Right ventricle myocardium superior (tissue), 1 donor: Measurements from ENCODE around the gene SSRP1. TPM values are rescaled to one million over a fixed set of nuclear protein-coding genes. Genes with fewer than 3 reads are reported as not detected.
A peak's percentile ranks its signal among the peaks of the same experiment; 100 is the strongest.

Source experiments
- ATAC-seq: fragments of 200-7000 bp; cut with Tn5 transposase; one replicate; pipeline ENCODE4 v1.9.1; 2020; ENCODE audit warnings: mild to moderate bottlenecking; ENCODE audit not compliant: poor library complexity
- DNase-seq: peaks from one replicate; pipeline ENCODE4 v3.0.0-alpha.2; 2020
- intact Hi-C: fragments of 100-400 bp; cut with DNase I; formaldehyde crosslinking; loops from one replicate; pipeline ENCODE4 v1.11.2; 2022
- total RNA-seq: library from RNA; stranded (reverse); fragmentation: NEBNext Ultra II Directional; extraction: Animal tissue kit (Norgen Biotek cat#: 25700); gene quantifications from one replicate; pipeline ENCODE4 v1.2.1, GENCODE V29; 2021
- donor health status: DM: no; HTN: yes; CAD: no; lungs with severe emphysema.

SSRP1 gene
- total RNA-seq, 1 donor from 2014 or later = 36.3 TPM

DNA sequence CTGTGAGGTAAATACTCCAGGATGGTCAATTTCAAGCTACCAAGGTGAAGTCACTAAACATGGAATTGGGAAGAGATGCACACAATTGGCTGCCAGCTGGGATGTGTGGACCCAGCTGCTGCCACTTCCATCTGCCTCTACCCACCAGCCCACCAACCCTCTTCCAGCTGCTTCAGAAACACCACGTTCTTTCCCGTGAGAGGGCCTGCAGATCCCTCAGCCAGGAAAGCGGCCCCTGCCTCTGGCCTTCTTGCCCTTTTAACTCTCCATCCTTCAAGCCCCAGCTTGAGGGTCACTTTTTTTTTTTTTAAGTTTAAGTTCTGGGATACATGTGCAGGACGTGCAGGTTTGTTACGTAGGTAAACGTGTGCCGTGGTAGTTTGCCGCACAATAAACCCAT is 25.3 kb upstream of the SSRP1 start:
- intact Hi-C loops = no loop called here
- no peak for DNase-seq
- no peak for ATAC-seq

DNA sequence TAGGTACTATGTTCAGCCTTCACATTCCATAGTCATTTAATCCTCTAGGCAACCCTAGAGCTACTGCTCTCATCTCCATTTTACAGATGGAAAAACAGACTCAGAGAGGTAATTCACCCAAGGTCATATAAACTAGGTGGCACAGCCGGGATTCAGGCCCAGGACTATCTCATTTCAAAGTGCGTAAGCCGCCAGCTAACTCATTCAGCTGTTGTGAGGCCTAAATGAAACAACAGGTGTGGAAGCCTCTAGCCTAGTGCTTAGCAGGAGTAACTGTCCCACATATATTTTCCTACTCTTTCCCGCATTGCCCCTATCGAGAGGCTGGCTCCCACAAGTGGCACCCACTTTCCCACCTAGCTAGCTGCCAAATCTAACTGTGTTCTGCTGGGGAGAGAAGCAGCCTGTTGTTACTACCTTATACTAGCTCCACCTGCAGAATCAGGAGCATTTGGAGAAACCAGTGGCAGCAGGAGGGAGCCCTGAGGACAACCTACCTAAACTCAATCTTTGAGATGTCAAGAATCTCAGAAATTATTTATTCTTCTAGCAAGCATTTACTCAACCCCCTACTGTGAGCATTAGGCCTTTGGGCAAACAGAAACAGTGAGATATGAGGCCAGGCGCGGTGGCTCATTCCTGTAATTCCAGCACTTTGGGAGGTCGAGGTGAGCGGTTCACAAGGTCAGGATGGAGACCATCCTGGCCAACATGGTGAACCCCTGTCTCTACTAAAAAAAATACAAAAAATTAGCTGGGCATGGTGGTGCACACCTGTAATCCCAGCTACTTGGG is 24.4 kb upstream of the SSRP1 start:
- DNase-seq = no peak
- intact Hi-C loops = no loop called here
- no peak for ATAC-seq

GRCh38 chr11:57359396-57359795 is 23.7 kb upstream of the SSRP1 start:
- ATAC-seq = no peak

DNA sequence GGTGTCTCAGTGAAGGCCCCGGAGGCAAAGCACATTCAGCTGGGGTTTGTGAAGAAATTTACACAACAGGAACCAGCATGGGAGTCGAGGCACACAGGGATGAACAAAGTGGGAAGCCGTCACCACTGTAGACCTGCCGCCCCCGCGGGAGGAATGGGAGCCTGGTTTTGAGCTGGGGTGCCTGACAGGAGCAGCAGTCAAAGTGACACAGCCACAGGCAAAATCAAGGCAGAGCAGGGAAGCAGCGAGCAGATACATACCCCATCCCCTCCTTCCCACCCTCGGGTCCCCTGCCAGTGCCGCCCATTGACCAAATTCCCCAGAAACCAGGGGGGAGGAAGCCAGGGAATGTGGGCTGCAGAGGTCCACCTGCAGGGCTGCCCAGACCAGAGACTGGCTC is 23.3 kb upstream of the SSRP1 start:
- intact Hi-C loops = no loop called here
- no peak for ATAC-seq
- DNase-seq = no peak

More at GRCh38 chr11:57359396-57359795, 23.7 kb upstream of the SSRP1 start:
- intact Hi-C loops = no loop called here
- DNase-seq = no peak

DNA sequence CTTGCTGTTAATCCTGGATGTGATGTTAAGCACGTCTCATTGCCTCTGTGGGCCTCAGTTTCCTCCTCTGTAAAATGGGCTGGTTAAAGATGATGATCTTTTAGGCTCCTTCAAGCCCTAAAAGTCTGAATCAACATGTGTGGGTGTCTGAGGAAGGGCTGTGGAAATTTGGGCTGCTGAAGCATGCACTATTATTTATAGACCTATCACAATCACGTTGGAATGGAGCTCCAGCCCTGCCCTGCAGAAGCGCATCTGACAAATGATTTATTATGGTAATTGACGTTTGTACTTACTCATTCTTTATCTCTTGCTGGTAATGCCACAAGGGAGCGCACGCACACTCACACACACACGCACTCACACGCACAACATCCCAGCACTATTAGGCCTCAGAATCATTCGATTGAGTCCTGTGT is 22.9 kb upstream of the SSRP1 start:
- intact Hi-C loops = no loop called here
- no peak for ATAC-seq
- no peak for DNase-seq

DNA sequence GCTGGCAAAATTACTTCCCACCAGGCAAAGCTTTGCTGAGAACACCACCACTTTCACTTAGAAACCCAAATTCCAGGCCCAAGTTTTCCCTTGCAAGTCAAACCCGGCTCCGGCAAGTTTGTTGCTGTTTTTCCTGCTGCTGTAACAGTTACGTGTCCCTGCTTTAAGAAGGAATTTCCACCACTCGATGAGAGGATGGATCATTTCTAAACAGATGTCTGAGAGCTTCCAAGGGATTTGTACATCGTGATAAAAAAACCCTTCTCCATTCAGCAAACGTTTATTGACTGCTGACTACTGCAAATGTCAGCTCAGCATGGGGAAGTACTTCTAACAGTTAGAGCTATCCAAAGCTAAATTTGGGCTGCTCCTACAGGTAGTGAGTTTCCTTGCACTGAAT is 22.2 kb upstream of the SSRP1 start:
- DNase-seq (no peak), ATAC-seq (no peak)
- intact Hi-C loops = no loop called here

- DNase-seq (no peak), ATAC-seq (no peak)
- intact Hi-C loops = no loop called here
These were observed 21.6 kb upstream of the SSRP1 start for GRCh38 chr11:57357310-57357709.

DNA sequence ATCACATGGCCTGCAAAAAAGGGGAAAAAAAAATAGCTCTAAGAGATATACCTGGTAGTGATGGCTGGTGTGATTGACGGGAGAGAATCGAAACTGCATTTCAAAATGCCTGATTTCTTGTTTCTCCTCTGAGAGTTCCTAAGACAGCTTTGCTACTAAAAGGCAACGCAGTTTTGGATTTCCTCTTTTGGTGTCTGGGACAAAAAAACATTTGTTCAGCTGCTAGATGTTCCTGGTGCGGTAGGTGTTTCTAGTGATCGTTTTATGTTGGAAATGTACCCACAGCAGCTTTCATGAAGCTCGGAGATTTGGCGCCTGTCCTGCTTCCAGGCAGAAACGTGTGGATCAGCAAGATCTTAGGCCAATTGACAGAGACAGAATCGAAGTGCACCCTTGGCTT is 20.6 kb upstream of the SSRP1 start:
- ATAC-seq (no peak), DNase-seq (no peak)
- intact Hi-C loops = no loop called here

DNA sequence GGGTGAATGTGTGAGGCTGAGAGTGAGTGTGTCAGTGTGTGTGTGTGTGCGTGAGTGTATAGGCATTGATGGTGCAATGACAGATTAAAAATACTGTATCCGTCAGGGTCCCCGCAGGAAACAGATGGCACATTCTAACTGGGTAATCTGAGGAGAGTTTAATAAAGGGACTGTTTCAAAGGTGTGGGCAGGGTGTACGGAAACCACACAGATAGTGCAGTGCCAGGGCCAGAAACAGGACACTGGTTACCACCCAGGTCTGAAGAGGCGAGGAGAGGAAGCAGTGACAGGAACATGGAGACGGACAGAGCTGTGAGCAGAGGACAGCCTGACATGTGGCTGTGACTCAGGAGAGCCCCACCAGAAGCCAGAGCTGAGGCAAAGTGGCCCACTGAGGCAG is 19.0 kb upstream of the SSRP1 start:
- ATAC-seq = no peak
- intact Hi-C loops = loop anchor here (5.0 kb wide), 1 partner anchor 512 kb away; no protein-coding TSS in a partner anchor
- no peak for DNase-seq

GRCh38 chr11:57353852-57354251 is 18.2 kb upstream of the SSRP1 start:
- ATAC-seq (no peak), DNase-seq (no peak)
- intact Hi-C loops = loop anchor here (5.0 kb wide), 1 partner anchor 512 kb away; no protein-coding TSS in a partner anchor

- ATAC-seq (no peak), DNase-seq (no peak)
- intact Hi-C loops = loop anchor here (5.0 kb wide), 1 partner anchor 511 kb away; no protein-coding TSS in a partner anchor
These were observed 17.8 kb upstream of the SSRP1 start for GRCh38 chr11:57353446-57353845.

DNA sequence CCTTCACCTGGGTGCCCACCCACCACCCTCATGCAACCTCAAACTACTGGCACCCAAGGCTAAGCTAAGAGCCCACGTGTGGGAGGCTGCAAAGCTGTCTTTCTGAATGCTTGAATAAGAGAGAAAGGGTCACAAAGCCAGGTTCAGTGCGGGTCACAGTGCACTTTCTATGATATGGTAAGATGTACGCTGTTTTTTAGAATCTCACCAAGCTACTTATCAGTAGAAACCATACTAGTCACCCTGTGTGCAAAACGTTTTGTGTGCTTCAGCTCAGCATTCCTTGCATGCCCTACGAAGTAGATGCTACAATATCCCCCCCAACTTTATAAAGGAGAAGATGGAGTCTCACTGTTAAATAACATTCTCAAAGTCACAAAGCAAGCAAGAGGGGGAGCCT is 17.3 kb upstream of the SSRP1 start:
- DNase-seq (no peak), ATAC-seq (no peak)
- intact Hi-C loops = loop anchor here (5.0 kb wide), 1 partner anchor 511 kb away; no protein-coding TSS in a partner anchor

- ATAC-seq (peak; percentile 77), DNase-seq (peak; percentile 83)
- intact Hi-C loops = loop anchor here (5.0 to 10.0 kb wide), 3 partner anchors 175 to 507 kb away; no protein-coding TSS in a partner anchor
These were observed 14.0 kb upstream of the SSRP1 start for GRCh38 chr11:57349491-57350274.

DNA sequence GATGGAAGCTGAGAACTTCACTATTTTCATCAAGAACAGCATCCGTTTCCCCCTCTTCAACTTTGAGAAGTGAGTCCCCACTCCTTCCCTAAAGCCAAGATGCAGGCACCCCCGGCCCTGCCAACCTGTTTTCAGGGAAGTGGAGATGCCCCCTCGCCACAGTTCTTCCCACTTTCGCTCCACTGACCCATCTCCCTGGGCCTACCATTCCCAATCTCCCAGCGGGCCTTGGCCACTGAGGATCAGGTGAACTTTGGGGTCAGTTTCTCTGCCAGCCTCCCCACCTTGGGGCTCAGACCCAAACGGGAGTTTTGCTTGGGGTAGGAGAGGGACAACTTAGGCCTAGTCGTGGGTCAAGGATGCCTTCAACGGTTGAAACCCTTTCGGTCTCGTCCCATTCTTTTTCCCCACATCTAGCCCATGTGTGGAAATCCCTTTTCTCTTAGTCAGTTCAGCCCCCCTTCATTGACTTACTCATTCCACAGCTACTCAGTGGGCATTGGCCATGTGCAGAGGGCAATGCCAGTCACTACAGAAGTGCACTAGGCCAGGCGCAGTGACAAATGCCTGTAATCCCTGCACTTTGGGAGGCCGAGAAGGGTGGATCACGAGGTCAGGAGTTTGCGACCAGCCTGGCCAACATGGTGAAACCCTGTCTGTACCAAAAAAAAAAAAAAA is 13.1 kb upstream of the SSRP1 start:
- ATAC-seq (no peak), DNase-seq (no peak)
- intact Hi-C loops = loop anchor here (5.0 to 10.0 kb wide), 2 partner anchors 176 to 294 kb away; no protein-coding TSS in a partner anchor

DNA sequence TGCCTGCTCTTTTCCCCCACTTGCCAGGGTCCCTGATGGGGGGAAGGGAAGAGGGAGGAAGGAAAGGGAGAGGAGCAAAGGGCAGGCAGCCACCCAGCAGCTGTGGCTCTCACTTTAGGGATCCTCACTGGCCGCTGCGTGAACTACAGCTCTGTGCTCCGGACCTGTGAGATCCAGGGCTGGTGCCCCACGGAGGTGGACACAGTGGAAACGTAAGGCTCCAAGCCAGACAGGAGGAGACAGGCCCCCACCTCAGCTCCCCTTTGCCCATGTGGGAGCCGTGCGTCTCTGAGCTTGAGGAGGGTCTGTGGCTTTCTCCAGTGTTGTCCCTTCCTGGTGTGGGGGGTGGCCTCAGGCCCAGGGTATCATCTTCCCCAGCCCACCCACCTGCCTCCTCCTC is 12.4 kb upstream of the SSRP1 start:
- no peak for DNase-seq
- no peak for ATAC-seq
- intact Hi-C loops = loop anchor here (5.0 to 10.0 kb wide), 2 partner anchors 177 to 294 kb away; no protein-coding TSS in a partner anchor

DNA sequence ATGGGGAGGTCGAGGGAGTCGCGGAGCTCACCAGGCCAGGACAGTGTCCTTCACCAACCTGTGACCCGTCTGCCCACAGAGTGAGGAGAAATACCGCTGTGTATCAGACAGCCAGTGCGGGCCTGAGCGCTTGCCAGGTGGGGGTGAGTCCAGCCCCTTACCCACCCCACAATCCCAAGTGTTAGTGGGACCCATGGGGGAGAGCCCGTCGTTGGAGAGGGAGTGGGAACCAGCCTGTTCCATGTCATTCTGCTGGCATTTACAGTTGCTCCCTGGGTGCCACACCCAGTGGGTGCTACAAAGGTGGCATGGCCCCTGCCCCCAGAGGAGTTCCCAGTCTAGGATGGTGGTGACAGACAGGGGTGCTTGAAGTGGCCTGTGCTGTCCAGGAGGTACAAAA is 11.6 kb upstream of the SSRP1 start:
- intact Hi-C loops = loop anchor here (5.0 to 10.0 kb wide), 2 partner anchors 177 to 295 kb away; no protein-coding TSS in a partner anchor
- no peak for ATAC-seq

GRCh38 chr11:57345555-57346211 is 10.0 kb upstream of the SSRP1 start:
- DNase-seq (peak; percentile 64), ATAC-seq (peak; percentile 89)
- intact Hi-C loops = loop anchor here (5.0 to 10.0 kb wide), 2 partner anchors 179 to 297 kb away; no protein-coding TSS in a partner anchor

More for the DNA sequence above, 11.6 kb upstream of the SSRP1 start:
- no peak for DNase-seq

DNA sequence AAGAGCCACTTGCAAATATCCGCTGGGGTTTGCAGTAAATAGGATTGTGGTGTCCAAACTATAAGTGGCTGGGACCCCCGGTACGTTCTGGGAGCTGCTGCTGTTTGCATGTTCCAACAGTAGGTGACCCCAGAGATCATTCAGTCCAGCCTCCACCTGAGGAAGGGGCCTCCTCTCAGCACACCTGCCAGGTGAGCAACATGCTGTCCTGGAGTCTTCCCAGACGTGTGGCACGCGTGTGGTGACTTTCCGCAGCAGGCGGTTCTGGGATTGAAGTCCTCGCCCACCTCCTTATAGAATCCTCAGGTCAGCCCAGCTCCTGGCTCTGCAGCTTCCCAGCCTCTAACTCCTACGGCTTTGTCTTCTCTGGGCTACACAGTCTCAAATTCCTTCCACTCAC is 9.1 kb upstream of the SSRP1 start:
- DNase-seq = no peak
- ATAC-seq = no peak
- intact Hi-C loops = loop anchor here (5.0 to 10.0 kb wide), 2 partner anchors 180 to 297 kb away; no protein-coding TSS in a partner anchor
